WERI-Rb-1 (cell line): ENCODE results near the gene DCBLD1.

Source experiments
- DNase-seq: peaks from one replicate; pipeline ENCODE4 v3.0.0-alpha.2; 2020
- H3K27ac ChIP-seq: fragments of 250-450 bp; sonication (Bioruptor Pico); 2 replicates; pipeline ENCODE4 v1.5.1; 2020; ENCODE audit warnings: mild to moderate bottlenecking, moderate library complexity
- H3K27me3 ChIP-seq: fragments of 250-450 bp; sonication (Bioruptor Pico); 2 replicates; pipeline ENCODE4 v1.5.1; 2021; ENCODE audit warnings: mild to moderate bottlenecking, low read depth, moderate library complexity; ENCODE audit not compliant: insufficient read depth, severe bottlenecking
- H3K36me3 ChIP-seq: fragments of 250-450 bp; sonication (Bioruptor Pico); 2 replicates; pipeline ENCODE4 v1.5.1; 2020; ENCODE audit warnings: mild to moderate bottlenecking, moderate library complexity
- H3K4me3 ChIP-seq: 2 replicates; pipeline ENCODE4 v1.5.1; 2011; ENCODE audit warnings: low read depth, mild to moderate bottlenecking, control low read depth, low read length
- H3K9me3 ChIP-seq: fragments of 250-450 bp; sonication (Bioruptor Pico); 2 replicates; pipeline ENCODE4 v1.5.1; 2021; ENCODE audit warnings: mild to moderate bottlenecking, moderate library complexity; ENCODE audit not compliant: severe bottlenecking
- CTCF ChIP-seq: IDR thresholded peaks from 2 replicates; pipeline ENCODE4 v1.5.1; 2011; ENCODE audit warnings: low read depth, mild to moderate bottlenecking, control low read depth, inconsistent platforms, low read length

DCBLD1 gene

GRCh38 chr6:117489003-117489402, 6.5 kb downstream of the DCBLD1 start:
- no peaks in the 10 kb centered on the region for H3K27me3 ChIP-seq
- H3K9me3 ChIP-seq = no peaks in the 10 kb centered on the region
- no peak overlapping the region for H3K27ac ChIP-seq
- no peak for DNase-seq
- no peaks in the 10 kb centered on the region for H3K36me3 ChIP-seq
- TF ChIP-seq CTCF = no peak
- H3K4me3 ChIP-seq = no peak overlapping the region

DNA sequence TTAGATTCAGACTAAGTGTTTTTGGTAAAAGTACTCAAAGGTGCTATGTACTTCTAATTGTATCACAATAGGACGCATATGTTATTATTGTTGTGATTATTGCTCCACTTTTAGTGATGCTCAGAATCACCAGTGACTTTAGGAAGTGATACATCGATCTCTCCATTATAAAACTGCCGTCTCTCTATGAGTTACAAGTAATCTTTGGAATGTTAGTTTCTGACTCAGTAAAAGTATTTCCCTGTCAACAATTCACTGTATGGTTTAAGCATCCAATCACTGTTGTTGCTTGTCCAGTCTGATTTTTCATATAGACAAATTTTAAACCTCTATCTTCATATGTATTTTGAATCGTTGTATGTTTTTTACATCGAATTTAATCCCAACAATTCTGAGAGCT, 9.4 kb downstream of the DCBLD1 start:
- Histone ChIP-seq H3K27me3 (no peaks in the 10 kb centered on the region), H3K4me3 (no peak overlapping the region), H3K9me3 (no peaks in the 10 kb centered on the region), H3K27ac (no peak overlapping the region), H3K36me3 (no peaks in the 10 kb centered on the region)
- DNase-seq = no peak
- TF ChIP-seq CTCF = no peak

DNA sequence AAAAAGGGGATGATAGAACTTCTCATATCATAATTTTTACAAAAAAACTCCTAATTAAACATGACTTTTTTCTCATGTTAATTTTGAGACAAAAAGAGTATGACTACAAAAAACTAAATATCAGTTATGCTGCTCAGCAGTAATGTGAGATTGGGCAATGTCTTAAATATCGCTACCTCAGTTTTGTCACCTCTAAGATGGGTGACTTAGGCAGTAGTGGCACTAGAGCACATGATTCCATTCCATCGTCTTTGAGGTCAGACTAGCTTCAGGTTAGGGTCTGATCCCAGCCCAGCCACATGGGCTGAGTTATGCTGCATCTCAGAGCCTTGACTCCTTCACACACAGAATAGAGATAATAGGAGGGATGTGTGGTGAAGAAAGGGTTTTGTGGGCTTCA, 11.0 kb downstream of the DCBLD1 start:
- TF ChIP-seq CTCF = no peak
- Histone ChIP-seq H3K4me3 (no peak overlapping the region), H3K27me3 (no peaks in the 10 kb centered on the region), H3K9me3 (no peaks in the 10 kb centered on the region), H3K36me3 (no peaks in the 10 kb centered on the region), H3K27ac (no peak overlapping the region)
- no peak for DNase-seq

GRCh38 chr6:117494283-117494682, 11.8 kb downstream of the DCBLD1 start:
- Histone ChIP-seq H3K36me3 (no peaks in the 10 kb centered on the region), H3K27me3 (no peaks in the 10 kb centered on the region), H3K9me3 (no peaks in the 10 kb centered on the region), H3K27ac (no peak overlapping the region), H3K4me3 (no peak overlapping the region)
- DNase-seq = no peak
- no peak for TF ChIP-seq CTCF

GRCh38 chr6:117494694-117495318, 12.3 kb downstream of the DCBLD1 start:
- H3K27me3 ChIP-seq = no peaks in the 10 kb centered on the region
- no peak overlapping the region for H3K27ac ChIP-seq
- no peaks in the 10 kb centered on the region for H3K9me3 ChIP-seq
- DNase-seq = no peak
- no peak for TF ChIP-seq CTCF
- H3K36me3 ChIP-seq = no peaks in the 10 kb centered on the region
- H3K4me3 ChIP-seq = no peak overlapping the region

GRCh38 chr6:117495425-117495824, 13.0 kb downstream of the DCBLD1 start:
- Histone ChIP-seq H3K27ac (no peak overlapping the region), H3K27me3 (no peaks in the 10 kb centered on the region), H3K36me3 (no peaks in the 10 kb centered on the region), H3K9me3 (no peaks in the 10 kb centered on the region), H3K4me3 (no peak overlapping the region)
- TF ChIP-seq CTCF = no peak
- DNase-seq = no peak
